Osteoblast (primary cell): ENCODE data around the gene GREM2. TPM values are rescaled to one million over a fixed set of nuclear protein-coding genes. Genes with fewer than 3 reads are reported as not detected.
A peak's percentile ranks its signal among the peaks of the same experiment; 100 is the strongest.

Experiments
- DNase-seq: peaks from one replicate; pipeline ENCODE4 v3.0.0; 2011; ENCODE audit warnings: low spot score, mixed read lengths; ENCODE audit not compliant: insufficient read length; ENCODE audit errors: missing footprints
- H2AFZ ChIP-seq: 2 replicates; pipeline ENCODE4 v1.6.0; 2011; ENCODE audit warnings: mild to moderate bottlenecking, low read length
- H3K27ac ChIP-seq: 2 replicates; pipeline ENCODE4 v1.5.1; 2011; ENCODE audit warnings: mild to moderate bottlenecking, low read depth, low read length, moderate library complexity
- H3K27me3 ChIP-seq: 2 replicates; pipeline ENCODE4 v1.6.0; 2012; ENCODE audit warnings: mild to moderate bottlenecking, control low read depth, inconsistent platforms, low read length, moderate library complexity; ENCODE audit not compliant: insufficient read depth
- H3K36me3 ChIP-seq: 2 replicates; pipeline ENCODE4 v1.5.1; 2011; ENCODE audit warnings: mild to moderate bottlenecking, low read length, control low read depth, moderate library complexity; ENCODE audit not compliant: insufficient read depth
- H3K4me1 ChIP-seq: 2 replicates; pipeline ENCODE4 v1.5.1; 2011; ENCODE audit warnings: mild to moderate bottlenecking, low read length, control low read depth, moderate library complexity; ENCODE audit not compliant: insufficient read depth
- H3K4me2 ChIP-seq: 2 replicates; pipeline ENCODE4 v1.6.0; 2011; ENCODE audit warnings: mild to moderate bottlenecking, low read length; ENCODE audit not compliant: insufficient read depth
- H3K4me3 ChIP-seq: fragments of 200-600 bp; sonication (generic); 3 replicates; pipeline ENCODE4 v1.5.1; 2012; ENCODE audit warnings: mild to moderate bottlenecking, low read length, inconsistent platforms; ENCODE audit not compliant: insufficient read depth
- H3K79me2 ChIP-seq: 2 replicates; pipeline ENCODE4 v1.6.0; 2012; ENCODE audit warnings: mild to moderate bottlenecking, low read length, control low read depth, inconsistent platforms; ENCODE audit not compliant: insufficient read depth
- H3K9me3 ChIP-seq: 2 replicates; pipeline ENCODE4 v1.5.1; 2011; ENCODE audit warnings: low read depth, low read length, control low read depth
- H4K20me1 ChIP-seq: 2 replicates; pipeline ENCODE4 v1.6.0; 2012; ENCODE audit warnings: mild to moderate bottlenecking, low read length, control low read depth; ENCODE audit not compliant: insufficient read depth
- total RNA-seq: library from RNA; depleted of rRNA; stranded (reverse); fragments of >200 nt; gene quantifications from 2 replicates; pipeline ENCODE4 v1.2.3, GENCODE V29; 2012
- TF ChIP-seq, protein P1 (sequence below): IDR thresholded peaks from 2 replicates; pipeline ENCODE4 v1.5.1; 2011; ENCODE audit warnings: mild to moderate bottlenecking, low read depth, low read length, moderate library complexity; ENCODE audit errors: extremely low read depth

Gene GREM2
- total RNA-seq, 1 donor = 4.7 TPM

DNA sequence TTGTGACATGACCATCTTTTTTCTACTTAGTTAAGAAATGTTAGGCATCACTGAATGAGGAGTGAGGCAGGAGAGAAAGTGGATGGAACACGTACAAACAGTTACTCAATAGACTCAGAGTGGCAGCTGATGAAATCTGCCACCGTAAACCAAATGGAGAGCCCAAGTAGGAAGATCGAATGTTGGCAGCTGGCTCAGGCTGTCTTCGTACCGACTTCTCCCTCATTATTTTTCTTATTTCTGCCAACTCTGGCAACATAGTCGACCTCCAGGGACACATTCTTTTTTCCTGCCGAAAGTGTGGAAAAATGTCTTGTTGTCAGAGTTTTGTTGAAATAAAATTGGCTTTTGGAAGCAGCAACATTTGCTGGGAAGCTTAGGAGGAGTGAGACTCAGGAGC, 143.3 kb downstream of the GREM2 start:
- H4K20me1 ChIP-seq = no peaks in the 10 kb centered on the region
- peak overlapping the region; percentile 39 for H3K27ac ChIP-seq
- H3K4me1 ChIP-seq = peaks cover 28% of the 10 kb centered on the region
- no peaks in the 10 kb centered on the region for H3K36me3 ChIP-seq
- H3K9me3 ChIP-seq = no peaks in the 10 kb centered on the region
- H3K27me3 ChIP-seq = no peaks in the 10 kb centered on the region
- H2AFZ ChIP-seq = peak overlapping the region; percentile 54
- DNase-seq = no peak
- no peaks in the 10 kb centered on the region for H3K79me2 ChIP-seq
- peak overlapping the region; percentile 17 for H3K4me3 ChIP-seq
- H3K4me2 ChIP-seq = peak overlapping the region; percentile 61
- TF ChIP-seq, protein P1, sequence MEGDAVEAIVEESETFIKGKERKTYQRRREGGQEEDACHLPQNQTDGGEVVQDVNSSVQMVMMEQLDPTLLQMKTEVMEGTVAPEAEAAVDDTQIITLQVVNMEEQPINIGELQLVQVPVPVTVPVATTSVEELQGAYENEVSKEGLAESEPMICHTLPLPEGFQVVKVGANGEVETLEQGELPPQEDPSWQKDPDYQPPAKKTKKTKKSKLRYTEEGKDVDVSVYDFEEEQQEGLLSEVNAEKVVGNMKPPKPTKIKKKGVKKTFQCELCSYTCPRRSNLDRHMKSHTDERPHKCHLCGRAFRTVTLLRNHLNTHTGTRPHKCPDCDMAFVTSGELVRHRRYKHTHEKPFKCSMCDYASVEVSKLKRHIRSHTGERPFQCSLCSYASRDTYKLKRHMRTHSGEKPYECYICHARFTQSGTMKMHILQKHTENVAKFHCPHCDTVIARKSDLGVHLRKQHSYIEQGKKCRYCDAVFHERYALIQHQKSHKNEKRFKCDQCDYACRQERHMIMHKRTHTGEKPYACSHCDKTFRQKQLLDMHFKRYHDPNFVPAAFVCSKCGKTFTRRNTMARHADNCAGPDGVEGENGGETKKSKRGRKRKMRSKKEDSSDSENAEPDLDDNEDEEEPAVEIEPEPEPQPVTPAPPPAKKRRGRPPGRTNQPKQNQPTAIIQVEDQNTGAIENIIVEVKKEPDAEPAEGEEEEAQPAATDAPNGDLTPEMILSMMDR = no peak

DNA sequence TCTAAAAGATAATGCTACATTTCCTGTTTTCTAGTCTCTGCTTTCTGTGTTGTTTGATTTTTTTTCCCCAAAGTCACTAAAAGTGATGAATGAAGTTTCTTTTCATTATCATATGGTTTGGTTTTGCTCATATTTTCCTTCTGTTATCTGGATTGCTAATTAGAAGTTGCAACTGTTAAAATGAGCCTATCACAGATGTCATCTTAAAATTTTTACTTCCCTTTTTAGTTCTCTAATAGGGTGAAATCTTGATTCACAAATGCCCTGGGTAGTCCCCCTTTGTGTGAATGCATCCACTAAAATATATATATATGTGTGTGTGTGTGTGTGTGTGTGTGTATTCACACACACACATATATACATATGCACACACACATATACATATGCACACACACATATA, 144.1 kb downstream of the GREM2 start:
- TF ChIP-seq, protein P1 = no peak
- H3K79me2 ChIP-seq = no peaks in the 10 kb centered on the region
- H3K27ac ChIP-seq = no peak overlapping the region

GRCh38 chr1:240466509-240466908, 145.4 kb downstream of the GREM2 start:
- Histone ChIP-seq H3K4me1 (peaks cover 35% of the 10 kb centered on the region), H3K27ac (no peak overlapping the region), H3K9me3 (no peaks in the 10 kb centered on the region), H2AFZ (no peak overlapping the region), H3K27me3 (no peaks in the 10 kb centered on the region), H3K79me2 (no peaks in the 10 kb centered on the region), H3K4me3 (no peak overlapping the region), H4K20me1 (no peaks in the 10 kb centered on the region), H3K4me2 (no peak overlapping the region), H3K36me3 (no peaks in the 10 kb centered on the region)
- TF ChIP-seq, protein P1 = no peak
- DNase-seq = no peak

More for the DNA sequence above, 144.1 kb downstream of the GREM2 start:
- H3K27me3 ChIP-seq = no peaks in the 10 kb centered on the region
- H2AFZ ChIP-seq = no peak overlapping the region
- H3K36me3 ChIP-seq = no peaks in the 10 kb centered on the region
- no peaks in the 10 kb centered on the region for H4K20me1 ChIP-seq
- no peak overlapping the region for H3K4me2 ChIP-seq
- peaks cover 29% of the 10 kb centered on the region for H3K4me1 ChIP-seq
- no peak overlapping the region for H3K4me3 ChIP-seq
- DNase-seq = no peak
- no peaks in the 10 kb centered on the region for H3K9me3 ChIP-seq

GRCh38 chr1:240465531-240465940, 146.4 kb downstream of the GREM2 start:
- Histone ChIP-seq H3K4me3 (peak overlapping the region; percentile 11), H3K4me1 (peaks cover 35% of the 10 kb centered on the region), H3K27me3 (no peaks in the 10 kb centered on the region), H3K4me2 (peak overlapping the region; percentile 50), H3K9me3 (no peaks in the 10 kb centered on the region), H4K20me1 (no peaks in the 10 kb centered on the region), H3K27ac (peak overlapping the region; percentile 31), H3K36me3 (peaks cover 5% of the 10 kb centered on the region), H3K79me2 (peaks cover 3% of the 10 kb centered on the region), H2AFZ (no peak overlapping the region)
- DNase-seq = no peak
- TF ChIP-seq, protein P1 = no peak
